ENCODE results near the gene RIPOR3. TPM values are rescaled to one million over a fixed set of nuclear protein-coding genes. Genes with fewer than 3 reads are reported as not detected.

Gene RIPOR3
- total RNA-seq, 2 donors from 2014 or later = 4.5 to 8.4 TPM

DNA sequence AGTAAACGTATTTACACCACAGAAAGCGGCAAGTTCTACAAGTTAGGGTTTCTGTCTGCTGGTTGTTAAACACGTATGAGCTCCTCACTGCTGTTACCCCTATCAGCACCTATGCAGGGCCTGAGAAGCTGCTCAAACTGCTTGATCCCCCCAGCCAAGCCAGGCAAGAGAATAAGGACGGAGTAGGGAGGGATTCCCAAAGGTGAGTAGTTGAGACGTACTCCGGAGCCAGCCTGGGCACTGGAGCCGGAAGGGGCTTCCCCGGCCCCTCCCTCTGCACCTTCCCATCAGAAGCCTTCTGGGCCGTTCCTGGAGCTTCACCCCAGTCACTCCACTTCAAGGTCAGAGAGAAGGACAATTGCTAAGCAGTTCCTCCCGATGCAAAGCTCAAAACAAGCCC lies 58.0 kb downstream of the RIPOR3 start:
- no peaks in the 10 kb centered on the region for H3K36me3 ChIP-seq
- no peak overlapping the region for H3K4me3 ChIP-seq
- no peak overlapping the region for H3K27ac ChIP-seq
- no peaks in the 10 kb centered on the region for H3K9me3 ChIP-seq
- H3K27me3 ChIP-seq (replicated peaks; ENCODE audit: insufficient read depth) = no peaks in the 10 kb centered on the region
- no peak for DNase-seq (ENCODE audit: low spot score)
- ATAC-seq (ENCODE audit: insufficient number of reproducible peaks, low FRiP score, low read depth) = no peak
- TF ChIP-seq, protein P1, sequence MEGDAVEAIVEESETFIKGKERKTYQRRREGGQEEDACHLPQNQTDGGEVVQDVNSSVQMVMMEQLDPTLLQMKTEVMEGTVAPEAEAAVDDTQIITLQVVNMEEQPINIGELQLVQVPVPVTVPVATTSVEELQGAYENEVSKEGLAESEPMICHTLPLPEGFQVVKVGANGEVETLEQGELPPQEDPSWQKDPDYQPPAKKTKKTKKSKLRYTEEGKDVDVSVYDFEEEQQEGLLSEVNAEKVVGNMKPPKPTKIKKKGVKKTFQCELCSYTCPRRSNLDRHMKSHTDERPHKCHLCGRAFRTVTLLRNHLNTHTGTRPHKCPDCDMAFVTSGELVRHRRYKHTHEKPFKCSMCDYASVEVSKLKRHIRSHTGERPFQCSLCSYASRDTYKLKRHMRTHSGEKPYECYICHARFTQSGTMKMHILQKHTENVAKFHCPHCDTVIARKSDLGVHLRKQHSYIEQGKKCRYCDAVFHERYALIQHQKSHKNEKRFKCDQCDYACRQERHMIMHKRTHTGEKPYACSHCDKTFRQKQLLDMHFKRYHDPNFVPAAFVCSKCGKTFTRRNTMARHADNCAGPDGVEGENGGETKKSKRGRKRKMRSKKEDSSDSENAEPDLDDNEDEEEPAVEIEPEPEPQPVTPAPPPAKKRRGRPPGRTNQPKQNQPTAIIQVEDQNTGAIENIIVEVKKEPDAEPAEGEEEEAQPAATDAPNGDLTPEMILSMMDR (IDR thresholded peaks at IDR 0.05) = no peak
- peaks cover 12 to 21% of the 10 kb centered on the region in 2 donors for H3K4me1 ChIP-seq (ENCODE audit: control insufficient read depth in 1 of 2, low read depth in 2 of 2)

DNA sequence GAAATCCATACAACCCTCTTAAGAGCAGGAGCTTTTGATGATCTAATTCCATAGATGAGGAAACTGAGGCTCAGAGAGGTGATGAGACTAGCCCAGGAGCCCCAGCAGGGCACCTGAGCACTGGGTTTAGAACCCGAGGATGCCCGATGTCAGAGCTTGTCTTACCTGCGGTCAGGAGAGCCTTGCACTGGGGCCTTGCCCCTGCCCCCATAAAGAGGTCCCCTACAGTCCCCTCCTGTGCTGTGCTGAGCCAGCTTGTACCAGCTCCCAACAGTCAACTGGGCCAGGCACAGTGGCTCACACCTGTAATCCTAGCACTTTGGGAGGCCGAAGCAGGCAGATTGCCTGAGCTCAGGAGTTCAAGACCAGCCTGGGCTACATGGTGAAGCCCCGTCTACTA lies 58.6 kb downstream of the RIPOR3 start:
- ATAC-seq (ENCODE audit: insufficient number of reproducible peaks, low FRiP score, low read depth) (no peak), DNase-seq (ENCODE audit: low spot score) (no peak)
- H3K27me3 ChIP-seq (replicated peaks; ENCODE audit: insufficient read depth) = no peaks in the 10 kb centered on the region
- TF ChIP-seq, protein P1 (IDR thresholded peaks at IDR 0.05) = no peak
- no peaks in the 10 kb centered on the region for H3K9me3 ChIP-seq
- H3K27ac ChIP-seq = no peak overlapping the region
- H3K4me3 ChIP-seq = no peak overlapping the region
- no peaks in the 10 kb centered on the region for H3K36me3 ChIP-seq
- peaks cover 12 to 21% of the 10 kb centered on the region in 2 donors for H3K4me1 ChIP-seq (ENCODE audit: control insufficient read depth in 1 of 2, low read depth in 2 of 2)

DNA sequence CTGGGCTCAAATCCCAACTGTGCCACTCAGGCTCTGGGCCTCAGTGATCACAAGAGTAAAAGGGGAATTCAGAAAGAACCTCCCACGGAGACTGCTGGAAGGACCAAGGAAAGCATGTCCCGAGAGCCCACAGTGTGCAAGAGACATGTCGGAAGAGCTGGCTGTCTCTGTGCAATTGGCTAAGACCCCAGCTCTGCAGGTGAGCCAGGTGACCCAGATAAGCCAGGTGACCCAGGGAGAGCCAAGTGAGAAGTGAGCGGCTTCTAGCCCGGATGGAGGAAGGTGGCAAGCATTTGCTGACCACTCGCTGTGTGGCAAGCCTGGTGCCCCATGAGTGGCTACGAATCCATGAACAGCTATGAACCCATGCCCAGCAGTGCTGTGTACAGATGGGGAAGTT lies 59.1 kb downstream of the RIPOR3 start:
- H3K9me3 ChIP-seq = no peaks in the 10 kb centered on the region
- DNase-seq (ENCODE audit: low spot score) (no peak), ATAC-seq (ENCODE audit: insufficient number of reproducible peaks, low FRiP score, low read depth) (no peak)
- no peak overlapping the region for H3K4me3 ChIP-seq
- H3K36me3 ChIP-seq = no peaks in the 10 kb centered on the region
- TF ChIP-seq, protein P1 (IDR thresholded peaks at IDR 0.05) = no peak
- H3K27ac ChIP-seq = no peak overlapping the region
- H3K4me1 ChIP-seq (ENCODE audit: control insufficient read depth in 1 of 2, low read depth in 2 of 2) = peaks cover 10 to 17% of the 10 kb centered on the region in 2 donors
- H3K27me3 ChIP-seq (replicated peaks; ENCODE audit: insufficient read depth) = no peaks in the 10 kb centered on the region

DNA sequence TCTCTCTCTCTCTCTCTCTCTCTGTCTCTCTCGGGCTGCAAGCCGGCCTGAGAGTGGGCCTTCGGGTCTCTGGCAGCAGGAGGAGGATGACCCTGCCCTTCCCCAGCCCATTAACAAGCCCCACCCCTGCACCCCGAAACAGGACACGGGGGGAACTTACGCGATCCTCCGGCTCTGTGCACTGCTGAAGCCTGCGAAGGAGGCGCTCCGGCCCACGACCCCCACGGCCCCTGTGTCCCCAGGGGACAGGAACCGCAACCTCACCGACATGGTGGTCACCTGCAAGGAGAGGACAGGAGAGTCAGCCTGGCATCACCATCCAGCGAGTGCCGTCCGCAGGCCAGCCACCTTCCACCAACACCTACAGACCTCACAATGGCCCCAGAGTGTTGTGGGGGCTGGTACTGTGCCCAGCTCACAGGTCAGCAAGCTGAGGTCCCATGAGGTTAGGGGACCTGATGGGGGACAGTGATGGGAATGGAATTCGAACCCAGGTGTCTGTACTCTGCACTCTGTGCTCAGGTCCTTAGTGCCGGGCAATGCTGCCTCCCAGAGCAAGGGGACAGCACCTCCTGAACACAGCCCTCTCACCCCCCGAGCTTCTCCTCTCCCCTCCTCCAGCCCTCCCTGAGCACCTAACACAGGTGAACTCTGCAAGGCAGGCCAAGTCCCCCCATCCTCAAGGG lies 60.6 kb downstream of the RIPOR3 start:
- Histone ChIP-seq H3K27ac (no peak overlapping the region), H3K4me3 (no peak overlapping the region), H3K9me3 (no peaks in the 10 kb centered on the region), H3K36me3 (no peaks in the 10 kb centered on the region), H3K27me3 (replicated peaks; ENCODE audit: insufficient read depth) (no peaks in the 10 kb centered on the region), H3K4me1 (ENCODE audit: control insufficient read depth in 1 of 2, low read depth in 2 of 2) (peaks cover 0 to 5% of the 10 kb centered on the region in 2 donors)
- TF ChIP-seq, protein P1 (IDR thresholded peaks at IDR 0.05) = no peak
- ATAC-seq (ENCODE audit: insufficient number of reproducible peaks, low FRiP score, low read depth) (no peak), DNase-seq (ENCODE audit: low spot score) (no peak)

DNA sequence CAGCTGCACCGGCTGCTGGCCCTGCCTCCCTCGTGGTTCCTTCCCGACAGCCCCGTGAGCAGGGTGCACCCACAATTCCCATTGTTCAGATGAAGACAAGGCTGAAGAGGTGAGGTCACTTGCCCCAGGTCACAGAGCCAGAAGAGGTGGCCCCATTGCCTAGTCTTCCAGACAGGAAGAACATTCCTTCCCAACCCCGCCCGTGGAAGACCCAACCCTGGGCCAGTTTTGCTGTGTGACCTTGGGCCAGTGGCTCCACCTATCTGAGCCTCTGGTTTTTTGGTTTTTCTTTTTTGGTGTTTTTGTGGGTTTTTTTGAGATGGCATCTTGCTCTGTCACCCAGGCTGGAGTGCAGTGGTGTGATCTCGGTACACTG lies 61.7 kb downstream of the RIPOR3 start:
- Histone ChIP-seq H3K27ac (no peak overlapping the region), H3K36me3 (no peaks in the 10 kb centered on the region), H3K27me3 (replicated peaks; ENCODE audit: insufficient read depth) (no peaks in the 10 kb centered on the region), H3K4me3 (no peak overlapping the region), H3K9me3 (no peaks in the 10 kb centered on the region), H3K4me1 (ENCODE audit: control insufficient read depth in 1 of 2, low read depth in 2 of 2) (peaks cover 0 to 4% of the 10 kb centered on the region in 2 donors)
- DNase-seq (ENCODE audit: low spot score) (no peak), ATAC-seq (ENCODE audit: insufficient number of reproducible peaks, low FRiP score, low read depth) (no peak)
- TF ChIP-seq, protein P1 (IDR thresholded peaks at IDR 0.05) = no peak
